H1 (cell line): ENCODE data around the gene CBLB. TPM values are rescaled to one million over a fixed set of nuclear protein-coding genes. Genes with fewer than 3 reads are reported as not detected.

ENCODE experiments used
- CTCF ChIA-PET: fragments of 300-600 bp; sonication (Branson Sonifier 250); formaldehyde crosslinking; loops from one replicate; lab custom pipeline; 2021; ENCODE audit not compliant: partially characterized antibody; lab: Charles Lee
- POLR2A ChIA-PET: fragments of 300-600 bp; sonication (Branson Sonifier 250); formaldehyde crosslinking; loops from one replicate; lab custom pipeline; 2021; ENCODE audit warnings: inconsistent platforms; ENCODE audit not compliant: partially characterized antibody; lab: Charles Lee
- DNase-seq, 2 experiments: peaks; one replicate each; pipeline versions ENCODE4 v3.0.0 to v3.0.0-alpha.2; 2010 to 2022; ENCODE audit warnings: low spot score in 2 of 2, low read depth in 1 of 2, mixed read lengths in 1 of 2
- FAIRE-seq: peaks from 2 replicates; lab custom pipeline; 2011; peaks lifted over from hg19 to GRCh38; lab: Jason Lieb, UNC
- H2AFZ ChIP-seq: 2 replicates; pipeline ENCODE4 v1.8.1; 2012; ENCODE audit warnings: low read length, inconsistent platforms
- H2AK5ac ChIP-seq: 2 replicates; pipeline ENCODE4 v1.6.1; 2013; ENCODE audit warnings: low read depth, low read length
- H2BK120ac ChIP-seq: replicated peaks from 2 replicates; pipeline ENCODE3; 2013; ENCODE audit warnings: low read depth, low read length, inconsistent platforms
- H2BK12ac ChIP-seq: 2 replicates; pipeline ENCODE4 v1.6.1; 2013; ENCODE audit warnings: low read depth, low read length
- H2BK15ac ChIP-seq: 2 replicates; pipeline ENCODE4 v1.6.1; 2013; ENCODE audit warnings: low read length
- H2BK20ac ChIP-seq: 2 replicates; pipeline ENCODE4 v1.6.1; 2013; ENCODE audit warnings: low read length
- H2BK5ac ChIP-seq: 2 replicates; pipeline ENCODE4 v1.6.1; 2013; ENCODE audit warnings: low read depth, low read length
- H3K14ac ChIP-seq: 2 replicates; pipeline ENCODE4 v1.6.1; 2013; ENCODE audit warnings: inconsistent platforms; ENCODE audit not compliant: insufficient read length
- H3K18ac ChIP-seq: 2 replicates; pipeline ENCODE4 v1.6.1; 2013; ENCODE audit warnings: low read length; ENCODE audit errors: extremely low read depth
- H3K23ac ChIP-seq: 2 replicates; pipeline ENCODE4 v1.6.1; 2013; ENCODE audit warnings: inconsistent platforms; ENCODE audit not compliant: insufficient read length
- H3K23me2 ChIP-seq: 2 replicates; pipeline ENCODE4 v1.6.1; 2013; ENCODE audit warnings: low read depth, low read length
- H3K27ac ChIP-seq: 2 replicates; pipeline ENCODE4 v1.6.1; 2011; ENCODE audit warnings: low read depth, low read length, inconsistent platforms
- H3K27me3 ChIP-seq, 4 experiments: replicated peaks in 1 of 4; 1 replicate in 1 of 4; 2 replicates in 3 of 4; pipeline versions ENCODE4 v1.6.1 to v1.8.1; 2011 to 2013; ENCODE audit warnings: low read length in 3 of 4, mild to moderate bottlenecking in 3 of 4, inconsistent platforms in 2 of 4, mixed read lengths in 2 of 4, moderate library complexity in 1 of 4; ENCODE audit not compliant: control insufficient read depth in 3 of 4, insufficient read depth in 3 of 4; ENCODE audit errors: extremely low read depth in 1 of 4
- H3K36me3 ChIP-seq, 4 experiments: 2 replicates each; pipeline versions ENCODE4 v1.6.1 to v1.8.1; 2011 to 2013; ENCODE audit warnings: mild to moderate bottlenecking in 4 of 4, low read length in 3 of 4, moderate library complexity in 2 of 4, control low read depth in 1 of 4, inconsistent platforms in 1 of 4; ENCODE audit not compliant: insufficient read depth in 4 of 4, control insufficient read depth in 2 of 4
- H3K4ac ChIP-seq: replicated peaks from 2 replicates; pipeline ENCODE3; 2013; ENCODE audit warnings: low read length, low read depth, mixed read lengths, inconsistent platforms; ENCODE audit not compliant: insufficient read length
- H3K4me1 ChIP-seq, 4 experiments: replicated peaks in 1 of 4; 1 replicate in 1 of 4; 2 replicates in 3 of 4; pipeline versions ENCODE4 v1.6.1 to v1.8.1; 2011 to 2013; ENCODE audit warnings: low read length in 3 of 4, inconsistent platforms in 2 of 4, mixed read lengths in 1 of 4; ENCODE audit not compliant: insufficient read depth in 4 of 4, control insufficient read depth in 3 of 4
- H3K4me2 ChIP-seq, 2 experiments: 2 replicates each; pipeline versions ENCODE4 v1.6.1 to v1.8.1; 2011 to 2013; ENCODE audit warnings: low read depth in 2 of 2, low read length in 2 of 2, control low read depth in 1 of 2, inconsistent platforms in 1 of 2, mild to moderate bottlenecking in 1 of 2; ENCODE audit not compliant: insufficient read depth in 1 of 2
- H3K4me3 ChIP-seq, 4 experiments: fragments of 200-600, 300-600 bp in 1 of 4; sonication (generic), shearing (Covaris generic), sonication (Bioruptor Twin) in 1 of 4; 2 replicates each; pipeline versions ENCODE4 v1.5.1 to v1.8.1; 2011 to 2016; ENCODE audit warnings: low read length in 4 of 4, low read depth in 3 of 4, control low read depth in 2 of 4, inconsistent platforms in 2 of 4, mild to moderate bottlenecking in 2 of 4, mixed read lengths in 1 of 4, moderate library complexity in 1 of 4; ENCODE audit not compliant: insufficient read depth in 2 of 4; ENCODE audit errors: extremely low read depth in 1 of 4
- H3K56ac ChIP-seq: replicated peaks from 2 replicates; pipeline ENCODE3; 2013; ENCODE audit warnings: low read depth, mild to moderate bottlenecking, mixed read lengths, low read length, inconsistent platforms; ENCODE audit not compliant: insufficient read length
- H3K79me1 ChIP-seq: 2 replicates; pipeline ENCODE4 v1.6.1; 2013; ENCODE audit warnings: low read depth, low read length, control low read depth
- H3K79me2 ChIP-seq, 2 experiments: 2 replicates each; pipeline versions ENCODE4 v1.6.1 to v1.8.1; 2012 to 2013; ENCODE audit warnings: low read length in 2 of 2, mild to moderate bottlenecking in 2 of 2, inconsistent platforms in 1 of 2; ENCODE audit not compliant: insufficient read depth in 2 of 2, control insufficient read depth in 1 of 2
- H3K9ac ChIP-seq, 4 experiments: replicated peaks in 1 of 4; 1 replicate in 1 of 4; 2 replicates in 3 of 4; pipeline versions ENCODE4 v1.6.1 to v1.8.1; 2011 to 2013; ENCODE audit warnings: low read depth in 3 of 4, low read length in 3 of 4, control low read depth in 2 of 4, mild to moderate bottlenecking in 2 of 4, moderate library complexity in 2 of 4, inconsistent platforms in 1 of 4; ENCODE audit errors: extremely low read depth in 1 of 4
- H3K9me3 ChIP-seq, 2 experiments: 2 replicates each; pipeline versions ENCODE4 v1.6.1 to v1.8.1; 2012 to 2013; ENCODE audit warnings: mild to moderate bottlenecking in 2 of 2, moderate library complexity in 2 of 2, control low read depth in 1 of 2, inconsistent platforms in 1 of 2, low read depth in 1 of 2, low read length in 1 of 2, mixed read lengths in 1 of 2; ENCODE audit not compliant: insufficient read depth in 2 of 2
- H4K20me1 ChIP-seq, 2 experiments: replicated peaks in 1 of 2; 2 replicates each; pipeline versions ENCODE3 to v1.8.1; 2011 to 2013; ENCODE audit warnings: inconsistent platforms in 2 of 2, low read length in 2 of 2, mild to moderate bottlenecking in 1 of 2; ENCODE audit not compliant: insufficient read depth in 2 of 2, control insufficient read depth in 1 of 2
- H4K5ac ChIP-seq: 2 replicates; pipeline ENCODE4 v1.6.1; 2013; ENCODE audit warnings: low read length, low read depth, mixed read lengths, inconsistent platforms; ENCODE audit not compliant: insufficient read length
- H4K8ac ChIP-seq: 2 replicates; pipeline ENCODE4 v1.8.0; 2013; ENCODE audit warnings: mild to moderate bottlenecking, moderate library complexity, low read length, inconsistent platforms; ENCODE audit not compliant: insufficient read depth; ENCODE audit errors: extremely low read depth
- H4K91ac ChIP-seq: replicated peaks from 2 replicates; pipeline ENCODE3; 2013; ENCODE audit warnings: low read length, mixed read lengths, inconsistent platforms; ENCODE audit not compliant: insufficient read length
- CBX8 ChIP-seq: fragments of 300-800, 300-1000 bp; sonication (generic); IDR thresholded peaks from 2 replicates; pipeline ENCODE4 v1.7.1; 2016; ENCODE audit warnings: low read depth, low read length, borderline replicate concordance
- CTBP2 ChIP-seq: IDR thresholded peaks from 2 replicates; pipeline ENCODE4 v1.7.0; 2011; ENCODE audit warnings: borderline replicate concordance, mild to moderate bottlenecking, moderate library complexity, mixed read lengths, low read length; ENCODE audit not compliant: insufficient read depth, insufficient read length
- KDM1A ChIP-seq: fragments of 200-600, 300-600 bp; sonication (generic); IDR thresholded peaks from 2 replicates; pipeline ENCODE4 v1.7.1; 2016; ENCODE audit warnings: mild to moderate bottlenecking, low read length, borderline replicate concordance
- RBBP5 ChIP-seq: IDR thresholded peaks from 2 replicates; pipeline ENCODE4 v1.7.1; 2012; ENCODE audit warnings: low read depth, mild to moderate bottlenecking, inconsistent platforms, low read length, moderate library complexity, borderline replicate concordance
- YY1 ChIP-seq: IDR thresholded peaks from 2 replicates; pipeline ENCODE4 v1.6.1; 2011; ENCODE audit warnings: low read depth, mild to moderate bottlenecking, low read length
- WGBS, 2 experiments: shearing (Covaris generic) in 1 of 2; methylation state at CpG; one replicate each; pipeline versions ENCODE4 v1.1.6 to v1.1.7; 2013 to 2015; ENCODE audit warnings: low lambda C conversion rate in 2 of 2, mixed read lengths in 2 of 2, inconsistent platforms in 1 of 2, low coverage in 1 of 2, missing lambda C conversion rate in 1 of 2; ENCODE audit not compliant: insufficient replicate concordance in 2 of 2, insufficient coverage in 1 of 2, insufficient read length in 1 of 2; ENCODE audit errors: extremely low coverage in 1 of 2, missing lambda C conversion rate in 1 of 2; 5-methylcytosine and 5-hydroxymethylcytosine counted together
- polyA plus RNA-seq, 7 experiments: library from polyadenylated mRNA; depleted of rRNA in 3 of 7; stranded (reverse) in 5 of 7; unstranded in 2 of 7; fragments of >200 nt in 5 of 7; fragments of 200-250 nt in 2 of 7; gene quantifications; 1 replicate in 5 of 7; 2 replicates in 1 of 7; 4 replicates in 1 of 7; pipeline versions ENCODE4 v1.2.1 to v1.2.3, GENCODE V29; 2011 to 2013; ENCODE audit warnings: missing spikeins in 2 of 7, mixed read lengths in 2 of 7
- total RNA-seq: library from RNA; stranded (reverse); fragmentation: NEBNext Ultra II Directional; extraction: Animal tissue kit (Norgen Biotek cat#: 25700); gene quantifications from 2 replicates; pipeline ENCODE4 v1.2.1, GENCODE V29; 2021
- TF ChIP-seq, protein P1 (sequence below): IDR thresholded peaks from 2 replicates; pipeline ENCODE4 v1.6.1; 2012; ENCODE audit warnings: low read length, inconsistent platforms

The CBLB gene
- total and polyA plus RNA-seq, 2 of the 8 experiments (the other 6 are each of a cell fraction or from before 2014, with no cell fraction given): 14.5 to 26.0 TPM

- ChIA-PET POLR2A (interaction anchor here (0.7 to 1.3 kb wide), 2 partner anchors 12 to 48 kb away, joined by 3 read pairs; no protein-coding TSS in a partner anchor), CTCF (interaction anchor here (0.7 kb wide), 1 partner anchor 1704 kb away, joined by 3 read pairs; no protein-coding TSS in a partner anchor)
- Histone ChIP-seq H2BK20ac (no peak overlapping the region), H3K9ac (no peak overlapping the region), H2BK15ac (no peak overlapping the region), H3K14ac (no peak overlapping the region), H3K79me2 (peaks cover 0 to 9% of the 10 kb centered on the region in 2 experiments; a peak in 1 of 4 replicates), H4K8ac (no peak overlapping the region), H2AFZ (no peak overlapping the region), H3K27ac (no peak overlapping the region), H2BK120ac (no peak overlapping the region), H3K4ac (no peak overlapping the region), H2BK5ac (no peak overlapping the region), H3K79me1 (no peaks in the 10 kb centered on the region), H3K18ac (no peak overlapping the region), H2AK5ac (no peak overlapping the region), H3K9me3 (no peaks in the 10 kb centered on the region), H3K23me2 (no peaks in the 10 kb centered on the region), H3K4me1 (peaks cover 0 to 6% (median 0%) of the 10 kb centered on the region in 4 experiments; a peak in 1 of 7 replicates), H3K23ac (no peak overlapping the region)
- no peak for DNase-seq
- TF ChIP-seq YY1 (no peak), KDM1A (no peak), CBX8 (no peak), CTBP2 (no peak), RBBP5 (no peak)
- TF ChIP-seq, protein P1, sequence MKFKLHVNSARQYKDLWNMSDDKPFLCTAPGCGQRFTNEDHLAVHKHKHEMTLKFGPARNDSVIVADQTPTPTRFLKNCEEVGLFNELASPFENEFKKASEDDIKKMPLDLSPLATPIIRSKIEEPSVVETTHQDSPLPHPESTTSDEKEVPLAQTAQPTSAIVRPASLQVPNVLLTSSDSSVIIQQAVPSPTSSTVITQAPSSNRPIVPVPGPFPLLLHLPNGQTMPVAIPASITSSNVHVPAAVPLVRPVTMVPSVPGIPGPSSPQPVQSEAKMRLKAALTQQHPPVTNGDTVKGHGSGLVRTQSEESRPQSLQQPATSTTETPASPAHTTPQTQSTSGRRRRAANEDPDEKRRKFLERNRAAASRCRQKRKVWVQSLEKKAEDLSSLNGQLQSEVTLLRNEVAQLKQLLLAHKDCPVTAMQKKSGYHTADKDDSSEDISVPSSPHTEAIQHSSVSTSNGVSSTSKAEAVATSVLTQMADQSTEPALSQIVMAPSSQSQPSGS: no peak
- TF ChIP-seq, all 59 proteins: peak for 0
- no peak overlapping the region for H3K4me3 ChIP-seq
- WGBS, 2 experiments: 100% methylated on average over 1 of the region's 1 CpG; no CpG with 5 or more reads in 1 of the 2 experiments
- no peaks in the 10 kb centered on the region for H3K36me3 ChIP-seq
- no peak overlapping the region for H4K5ac ChIP-seq
- H3K4me2 ChIP-seq: no peak overlapping the region
- no peak overlapping the region for H2BK12ac ChIP-seq
- H4K20me1 ChIP-seq: no peaks in the 10 kb centered on the region
- no peak overlapping the region for H4K91ac ChIP-seq
- no peak overlapping the region for H3K56ac ChIP-seq
- no peak for FAIRE-seq
- no peaks in the 10 kb centered on the region for H3K27me3 ChIP-seq
These were observed 55.1 kb downstream of the CBLB start for GRCh38 chr3:105813710-105814109.
